ENCODE measurements around the gene COL24A1.

DNA sequence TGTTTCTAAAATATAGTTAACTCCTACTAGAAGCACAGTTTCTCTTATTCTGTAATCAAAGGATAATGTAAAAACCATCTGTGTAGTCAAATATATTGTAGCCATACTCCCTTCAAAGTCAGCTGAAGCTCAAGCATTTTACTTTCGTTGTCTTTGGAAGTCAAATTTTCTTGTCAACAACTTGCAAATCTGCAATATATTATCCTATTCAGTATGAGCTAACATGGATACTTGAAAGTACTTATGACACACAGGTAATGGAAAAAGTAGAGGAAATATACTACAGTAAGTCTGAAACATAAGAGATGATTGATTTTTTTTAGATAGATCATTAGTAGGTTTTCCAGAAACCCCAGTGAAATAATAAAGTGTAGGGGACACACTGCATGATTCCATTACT is 121.5 kb downstream of the COL24A1 start:
- TF ChIP-seq CTCF (IDR thresholded peaks at IDR 0.05): no peak
- no peak for TF ChIP-seq POLR2A (IDR thresholded peaks at IDR 0.05)
- TF ChIP-seq POLR2AphosphoS5 (IDR thresholded peaks at IDR 0.05): no peak
- TF ChIP-seq EP300 (IDR thresholded peaks at IDR 0.05): no peak
